HG03571 (cell line): ENCODE data around the gene TBC1D8.
"Not testable (repeated sequence)": the region's sequence is repeated elsewhere in the genome, so short reads cannot be mapped to it uniquely, and the experiment has no call there.

Source experiments
- ATAC-seq: cut with Tn5 transposase; IDR thresholded peaks from one replicate; pipeline ENCODE4 v1.9.1; 2021; ENCODE audit not compliant: unreplicated experiment

The TBC1D8 gene

GRCh38 chr2:101080211-101081068 is 70.7 kb downstream of the TBC1D8 start:
- ATAC-seq: no peak

- ATAC-seq: no peak
Observed at GRCh38 chr2:101076581-101076980, 74.6 kb downstream of the TBC1D8 start.

- no peak for ATAC-seq
Observed at GRCh38 chr2:101064868-101065549, 86.2 kb downstream of the TBC1D8 start.

GRCh38 chr2:101064505-101064867 is 86.7 kb downstream of the TBC1D8 start:
- no peak for ATAC-seq

- ATAC-seq: no peak
Observed at GRCh38 chr2:101064125-101064502, 87.1 kb downstream of the TBC1D8 start.

- no peak for ATAC-seq
Observed at GRCh38 chr2:101063352-101064124, 87.6 kb downstream of the TBC1D8 start.

- ATAC-seq: no peak
Observed at GRCh38 chr2:101058386-101058785, 92.8 kb downstream of the TBC1D8 start.

GRCh38 chr2:101057051-101057933 is 93.9 kb downstream of the TBC1D8 start:
- no peak for ATAC-seq

- ATAC-seq: no peak
Observed at GRCh38 chr2:101053117-101053516, 98.1 kb downstream of the TBC1D8 start.

GRCh38 chr2:101052147-101052546 is 99.0 kb downstream of the TBC1D8 start:
- ATAC-seq: no peak

- not testable (repeated sequence) for ATAC-seq
Observed at GRCh38 chr2:101050886-101051285, 100.3 kb downstream of the TBC1D8 start.

GRCh38 chr2:101048756-101049155 is 102.4 kb downstream of the TBC1D8 start:
- ATAC-seq: no peak

GRCh38 chr2:101047774-101048173 is 103.4 kb downstream of the TBC1D8 start:
- ATAC-seq: no peak

- no peak for ATAC-seq
Observed at GRCh38 chr2:101047075-101047766, 104.0 kb downstream of the TBC1D8 start.

- no peak for ATAC-seq
Observed at GRCh38 chr2:101045330-101045729, 105.9 kb downstream of the TBC1D8 start.

GRCh38 chr2:101041413-101041812 is 109.8 kb downstream of the TBC1D8 start:
- ATAC-seq: no peak

GRCh38 chr2:101040761-101041160 is 110.4 kb downstream of the TBC1D8 start:
- no peak for ATAC-seq

GRCh38 chr2:101040072-101040471 is 111.1 kb downstream of the TBC1D8 start:
- ATAC-seq: no peak

GRCh38 chr2:101038455-101039255 is 112.5 kb downstream of the TBC1D8 start:
- no peak for ATAC-seq
